GM19397 (cell line): ENCODE results near the gene CUEDC1.

Experiments used
- ATAC-seq: cut with Tn5 transposase; IDR thresholded peaks from one replicate; pipeline ENCODE4 v1.9.1; 2021; ENCODE audit warnings: mild to moderate bottlenecking, moderate library complexity; ENCODE audit not compliant: unreplicated experiment

Gene CUEDC1

GRCh38 chr17:57955183-57955931 lies at the start of gene CUEDC1:
Gene CUEDC1 (minus strand): TSS chr17:57955412. CDS start chr17:57885564, 69,848 bp downstream.
- ATAC-seq, result peak; percentile 49

- ATAC-seq, result no peak
These were observed 48.8 kb upstream of the CUEDC1 start for GRCh38 chr17:58004060-58004459.

GRCh38 chr17:58002973-58003372 lies 47.8 kb upstream of the CUEDC1 start:
- ATAC-seq, result no peak

- no peak for ATAC-seq
These were observed 47.1 kb upstream of the CUEDC1 start for GRCh38 chr17:58002154-58002948.

- ATAC-seq, result no peak
These were observed 46.4 kb upstream of the CUEDC1 start for GRCh38 chr17:58001461-58002124.

- ATAC-seq, result no peak
These were observed 44.3 kb upstream of the CUEDC1 start for GRCh38 chr17:57999496-58000017.

- no peak for ATAC-seq
These were observed 43.8 kb upstream of the CUEDC1 start for GRCh38 chr17:57999010-57999495.

GRCh38 chr17:57997085-57997809 lies 42.0 kb upstream of the CUEDC1 start:
- ATAC-seq, result no peak

- ATAC-seq, result no peak
These were observed 40.1 kb upstream of the CUEDC1 start for GRCh38 chr17:57995076-57995956.

GRCh38 chr17:57994436-57994835 lies 39.2 kb upstream of the CUEDC1 start:
- ATAC-seq, result no peak

- ATAC-seq, result no peak
These were observed 38.5 kb upstream of the CUEDC1 start for GRCh38 chr17:57993471-57994365.

- no peak for ATAC-seq
These were observed 36.3 kb upstream of the CUEDC1 start for GRCh38 chr17:57991537-57991936.

- no peak for ATAC-seq
These were observed 34.8 kb upstream of the CUEDC1 start for GRCh38 chr17:57990037-57990436.

- peak; percentile 73 for ATAC-seq
These were observed 33.4 kb upstream of the CUEDC1 start for GRCh38 chr17:57988301-57989250.

GRCh38 chr17:57987581-57988300 lies 32.5 kb upstream of the CUEDC1 start, which contains the start of gene VEZF1:
Gene VEZF1 (minus strand): TSS chr17:57988254. CDS start chr17:57988111, 143 bp downstream.
- ATAC-seq, result peak; percentile 64

GRCh38 chr17:57986841-57987580 lies 31.8 kb upstream of the CUEDC1 start:
- no peak for ATAC-seq
